GM18505 (cell line): ENCODE results near the gene MGAT5B.

Source experiments
- ATAC-seq: cut with Tn5 transposase; IDR thresholded peaks from one replicate; pipeline ENCODE4 v1.9.1; 2021; ENCODE audit not compliant: unreplicated experiment
- POLR2A ChIP-seq: IDR thresholded peaks from 4 replicates; pipeline ENCODE4 v1.6.1; 2011; ENCODE audit warnings: borderline replicate concordance; ENCODE audit not compliant: insufficient read depth, insufficient read length; ENCODE audit errors: extremely low read depth

MGAT5B gene

DNA sequence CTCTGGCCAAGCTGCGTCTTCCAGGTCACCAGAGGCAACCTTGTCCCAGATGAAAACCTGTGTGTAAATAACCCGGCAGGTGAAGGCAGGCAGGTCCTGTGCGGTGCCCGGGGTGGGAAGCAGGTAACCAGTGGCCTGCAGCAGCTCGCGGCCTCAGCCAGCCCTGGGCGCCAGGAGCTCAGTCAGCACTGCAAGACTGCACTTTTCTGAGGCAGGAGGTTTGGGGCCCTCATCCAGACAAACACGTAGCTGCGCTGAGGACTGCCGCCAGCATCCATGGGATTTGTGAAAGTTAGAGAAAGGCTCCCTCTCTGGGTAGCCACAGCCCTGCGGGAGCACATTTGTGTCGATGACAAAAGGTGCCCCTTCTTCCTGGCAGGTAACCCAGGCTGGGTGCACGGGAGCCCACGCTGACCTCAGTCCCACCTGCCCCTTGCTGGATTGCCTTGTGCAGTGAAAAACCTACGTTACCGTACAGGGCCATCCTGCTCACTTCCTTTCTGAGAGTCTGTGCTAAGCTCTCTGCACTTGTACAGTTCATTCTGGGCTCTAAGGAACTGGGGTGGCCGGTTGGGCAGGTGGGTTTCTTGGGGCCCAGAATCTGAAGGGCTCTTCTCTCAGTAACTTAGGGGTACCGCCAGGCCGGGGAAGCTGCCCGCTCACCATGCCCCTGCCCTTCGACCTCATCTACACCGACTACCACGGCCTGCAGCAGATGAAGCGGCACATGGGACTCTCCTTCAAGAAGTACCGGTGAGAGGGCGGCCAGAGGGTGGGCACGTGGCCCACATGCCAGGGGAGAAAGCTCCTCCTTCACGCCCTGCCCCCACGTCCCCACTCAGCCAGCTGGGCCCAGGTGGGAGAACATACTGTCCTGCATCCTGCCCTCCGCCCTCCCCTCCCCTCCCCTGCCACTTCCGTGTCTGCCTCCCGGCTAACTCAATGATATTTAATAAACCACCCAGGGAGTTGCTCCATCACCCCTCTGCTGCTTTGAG, 56.4 kb downstream of the MGAT5B start:
- no peak for TF ChIP-seq POLR2A
- no peak for ATAC-seq

DNA sequence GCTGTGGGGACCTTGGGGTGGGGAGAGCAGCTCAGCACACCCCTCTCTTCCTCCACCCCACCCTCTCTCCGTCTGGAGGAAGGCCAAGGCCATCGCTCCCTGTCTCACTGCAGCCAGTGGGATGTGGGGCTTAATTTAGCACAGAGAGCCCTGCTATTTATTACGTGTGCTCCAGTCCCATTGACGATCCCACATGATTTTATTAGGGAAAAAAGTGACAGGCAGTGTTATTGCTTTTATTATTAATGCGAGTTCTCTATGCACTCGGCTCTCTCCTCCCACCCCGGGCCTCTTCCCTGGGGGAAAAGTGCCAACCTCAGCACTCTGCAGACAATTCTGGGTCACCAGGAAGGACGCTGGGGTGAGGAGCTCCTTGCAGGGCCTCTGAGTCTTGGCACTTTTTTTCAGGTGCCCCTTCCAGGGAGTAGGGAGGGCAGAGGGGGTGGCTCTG, 57.3 kb downstream of the MGAT5B start:
- no peak for ATAC-seq
- no peak for TF ChIP-seq POLR2A

- no peak for ATAC-seq
- no peak for TF ChIP-seq POLR2A
Measured at GRCh38 chr17:76926237-76926866, 58.1 kb downstream of the MGAT5B start.

GRCh38 chr17:76927577-76927976, 59.4 kb downstream of the MGAT5B start:
- TF ChIP-seq POLR2A = no peak
- no peak for ATAC-seq

GRCh38 chr17:76927982-76928381, 59.8 kb downstream of the MGAT5B start:
- ATAC-seq = no peak

GRCh38 chr17:76929148-76929547, 60.9 kb downstream of the MGAT5B start:
- TF ChIP-seq POLR2A = no peak
- ATAC-seq = no peak

More at GRCh38 chr17:76927982-76928381, 59.8 kb downstream of the MGAT5B start:
- no peak for TF ChIP-seq POLR2A

DNA sequence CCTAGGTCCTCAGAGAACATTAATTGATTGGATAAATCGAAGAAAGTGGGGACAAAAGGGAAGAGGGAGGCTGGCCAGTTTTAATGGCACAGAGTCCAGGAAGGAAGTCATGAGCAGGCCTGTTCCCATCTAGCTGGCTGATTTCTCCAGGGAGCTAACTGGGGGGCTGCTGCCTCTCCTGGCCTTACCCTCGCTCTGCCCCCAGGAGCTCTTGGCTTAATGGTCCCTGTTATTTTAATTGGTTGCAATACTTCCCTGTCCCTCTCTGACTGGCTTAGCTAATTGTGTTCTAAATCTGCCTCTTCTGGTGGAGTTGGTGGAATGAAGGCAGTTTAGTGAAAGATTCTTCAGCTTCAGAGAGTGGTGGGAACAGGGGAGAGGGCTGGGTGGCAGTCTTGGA, 61.4 kb downstream of the MGAT5B start:
- no peak for TF ChIP-seq POLR2A
- ATAC-seq = no peak

DNA sequence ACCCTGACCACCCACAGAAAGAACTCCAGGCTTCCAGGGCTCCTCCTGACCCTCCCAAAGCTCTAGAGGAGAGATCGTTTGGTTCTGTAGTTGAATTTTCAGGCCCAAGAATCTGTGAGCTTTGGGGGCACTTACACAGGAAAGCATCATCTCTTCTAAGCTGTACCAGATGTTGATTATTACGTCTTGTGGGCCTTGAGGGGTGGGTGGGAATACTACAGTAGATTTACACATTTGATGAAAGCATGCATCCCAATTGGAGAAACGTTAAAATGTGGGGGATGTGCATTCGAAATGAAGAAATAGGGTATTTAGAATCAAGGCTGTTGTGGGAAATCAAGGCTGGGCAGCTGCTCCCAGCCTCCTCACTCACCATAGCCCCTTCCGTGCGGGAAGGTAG, 61.9 kb downstream of the MGAT5B start:
- ATAC-seq = no peak
- no peak for TF ChIP-seq POLR2A

GRCh38 chr17:76932402-76933333, 64.5 kb downstream of the MGAT5B start:
- no peak for TF ChIP-seq POLR2A

GRCh38 chr17:76934561-76935320, 66.5 kb downstream of the MGAT5B start:
- TF ChIP-seq POLR2A = no peak
- no peak for ATAC-seq

More at GRCh38 chr17:76932402-76933333, 64.5 kb downstream of the MGAT5B start:
- no peak for ATAC-seq

- ATAC-seq = no peak
- TF ChIP-seq POLR2A = no peak
Measured at GRCh38 chr17:76935331-76935730, 67.1 kb downstream of the MGAT5B start.

- TF ChIP-seq POLR2A = no peak
- no peak for ATAC-seq
Measured at GRCh38 chr17:76937238-76937637, 69.0 kb downstream of the MGAT5B start.
